Stimulated activated CD8-positive, alpha-beta memory T cell treated with anti-CD3 and anti-CD28 coated beads, Interleukin-7, amount 100 ng/mL, for 24 hours (primary cell): Measurements from ENCODE around the gene UNC45A.
A peak's percentile ranks its signal among the peaks of the same experiment; 100 is the strongest.
"Not testable (repeated sequence)": the region's sequence is repeated elsewhere in the genome, so short reads cannot be mapped to it uniquely, and the experiment has no call there.

Source experiments
- DNase-seq: peaks from one replicate; pipeline ENCODE4 v3.0.0-alpha.2; 2020; ENCODE audit warnings: low read depth

The UNC45A gene

GRCh38 chr15:90902840-90903732 is 32.0 kb upstream of the UNC45A start, which contains the start of gene MAN2A2:
TSS of gene MAN2A2 (plus strand) at chr15:90903302. CDS start at chr15:90904208, 906 bp downstream.
- DNase-seq, result peak; percentile 46

GRCh38 chr15:90903733-90904536 is 31.1 kb upstream of the UNC45A start:
- no peak for DNase-seq

GRCh38 chr15:90904746-90905145 is 30.3 kb upstream of the UNC45A start:
- DNase-seq, result no peak

- no peak for DNase-seq
Measured at GRCh38 chr15:90905306-90906180, 29.5 kb upstream of the UNC45A start.

- no peak for DNase-seq
Measured at GRCh38 chr15:90906181-90906849, 28.8 kb upstream of the UNC45A start.

- DNase-seq, result no peak
Measured at GRCh38 chr15:90907051-90907660, 27.9 kb upstream of the UNC45A start.

GRCh38 chr15:90907838-90908507 is 27.1 kb upstream of the UNC45A start:
- DNase-seq, result no peak

- DNase-seq, result not testable (repeated sequence)
Measured at GRCh38 chr15:90909449-90909848, 25.6 kb upstream of the UNC45A start.

- no peak for DNase-seq
Measured at GRCh38 chr15:90909976-90910375, 25.1 kb upstream of the UNC45A start.

- DNase-seq, result no peak
Measured at GRCh38 chr15:90910441-90911301, 24.4 kb upstream of the UNC45A start.

- no peak for DNase-seq
Measured at GRCh38 chr15:90911302-90911623, 23.8 kb upstream of the UNC45A start.

- no peak for DNase-seq
Measured at GRCh38 chr15:90911906-90912769, 22.9 kb upstream of the UNC45A start.

- DNase-seq, result no peak
Measured at GRCh38 chr15:90912770-90913075, 22.4 kb upstream of the UNC45A start.

- DNase-seq, result no peak
Measured at GRCh38 chr15:90913398-90913944, 21.6 kb upstream of the UNC45A start.

- no peak for DNase-seq
Measured at GRCh38 chr15:90914305-90915080, 20.6 kb upstream of the UNC45A start.

GRCh38 chr15:90915216-90915807 is 19.8 kb upstream of the UNC45A start:
- no peak for DNase-seq

- no peak for DNase-seq
Measured at GRCh38 chr15:90915808-90916440, 19.2 kb upstream of the UNC45A start.
